Measurements from ENCODE around the gene C1orf74. TPM values are rescaled to one million over a fixed set of nuclear protein-coding genes. Genes with fewer than 3 reads are reported as not detected.

The C1orf74 gene
- total and polyA plus RNA-seq, 4 donors, result 0.82 to 1.8 (median 1.1) TPM

- H3K27me3 ChIP-seq (ENCODE audit: control insufficient read depth in 4 of 4, insufficient read depth in 4 of 4, low read length in 3 of 4), result no peaks in the 10 kb centered on the region
- H3K27ac ChIP-seq (ENCODE audit: low read depth in 1 of 2, low read length in 2 of 2), result no peak overlapping the region
- WGBS, result 99% methylated on average over 1 of the region's 1 CpG
- peaks cover 6 to 52% (median 40%) of the 10 kb centered on the region in 4 donors for H3K36me3 ChIP-seq (ENCODE audit: control insufficient read depth in 4 of 4, insufficient read depth in 3 of 4, low read depth in 1 of 4, low read length in 3 of 4)
- TF ChIP-seq HNF4G (IDR thresholded peaks at IDR 0.05) (no peak), RAD21 (IDR thresholded peaks at IDR 0.05) (no peak), FOXA2 (IDR thresholded peaks at IDR 0.05) (no peak), YY1 (IDR thresholded peaks at IDR 0.05) (no peak), SP1 (IDR thresholded peaks at IDR 0.05) (no peak)
- no peaks in the 10 kb centered on the region for H3K9me3 ChIP-seq (ENCODE audit: control insufficient read depth in 4 of 4, low read length in 3 of 4)
- H3K4me1 ChIP-seq (ENCODE audit: control insufficient read depth in 4 of 4, insufficient read depth in 4 of 4, low read length in 3 of 4), result peaks cover 0 to 11% (median 9%) of the 10 kb centered on the region in 4 donors
- no peak overlapping the region for H3K4me3 ChIP-seq (ENCODE audit: low read depth in 1 of 3, low read length in 3 of 3)
- no peak overlapping the region for H3K9ac ChIP-seq (ENCODE audit: low read depth in 1 of 2, low read length in 2 of 2)
- DNase-seq (ENCODE audit: low spot score), result no peak
These were observed 47.3 kb upstream of the C1orf74 start for GRCh38 chr1:209831615-209832014.

- Histone ChIP-seq H3K4me1 (ENCODE audit: control insufficient read depth in 4 of 4, insufficient read depth in 4 of 4, low read length in 3 of 4) (peaks cover 0 to 11% (median 9%) of the 10 kb centered on the region in 4 donors), H3K27ac (ENCODE audit: low read depth in 1 of 2, low read length in 2 of 2) (no peak overlapping the region), H3K4me3 (ENCODE audit: low read depth in 1 of 3, low read length in 3 of 3) (no peak overlapping the region), H3K9ac (ENCODE audit: low read depth in 1 of 2, low read length in 2 of 2) (no peak overlapping the region), H3K36me3 (ENCODE audit: control insufficient read depth in 4 of 4, insufficient read depth in 3 of 4, low read depth in 1 of 4, low read length in 3 of 4) (peaks cover 6 to 45% (median 34%) of the 10 kb centered on the region in 4 donors), H3K9me3 (ENCODE audit: control insufficient read depth in 4 of 4, low read length in 3 of 4) (no peaks in the 10 kb centered on the region), H3K27me3 (ENCODE audit: control insufficient read depth in 4 of 4, insufficient read depth in 4 of 4, low read length in 3 of 4) (no peaks in the 10 kb centered on the region)
- TF ChIP-seq REST (IDR thresholded peaks at IDR 0.05) (no peak), SP1 (IDR thresholded peaks at IDR 0.05) (no peak), FOXA2 (IDR thresholded peaks at IDR 0.05) (no peak), ATF3 (IDR thresholded peaks at IDR 0.05) (no peak), RXRA (IDR thresholded peaks at IDR 0.05) (no peak), GABPA (IDR thresholded peaks at IDR 0.05 in 1 of 2, conservative IDR thresholded peaks at IDR 0.05 in 1 of 2) (no peak), HNF4A (conservative IDR thresholded peaks at IDR 0.05) (no peak), HNF4G (IDR thresholded peaks at IDR 0.05) (no peak), RAD21 (IDR thresholded peaks at IDR 0.05) (no peak), ZBTB33 (IDR thresholded peaks at IDR 0.05) (no peak), MAX (IDR thresholded peaks at IDR 0.05) (no peak), FOXA1 (IDR thresholded peaks at IDR 0.05) (no peak), TAF1 (conservative IDR thresholded peaks at IDR 0.05) (no peak), JUND (IDR thresholded peaks at IDR 0.05) (no peak)
- no peak for DNase-seq (ENCODE audit: low spot score)
- WGBS, result 91% methylated on average over 3 of the region's 3 CpGs
These were observed 46.4 kb upstream of the C1orf74 start for GRCh38 chr1:209830722-209831121.
